Lung (tissue), 12 donors: ENCODE data around the gene DCAF17. TPM values are rescaled to one million over a fixed set of nuclear protein-coding genes. Genes with fewer than 3 reads are reported as not detected.
"Not testable (repeated sequence)": the region's sequence is repeated elsewhere in the genome, so short reads cannot be mapped to it uniquely, and the experiment has no call there.

Source experiments
- ATAC-seq: fragments of 200-7000 bp; cut with Tn5 transposase; one replicate; pipeline ENCODE4 v1.9.1; 2020; ENCODE audit warnings: moderate number of reproducible peaks; ENCODE audit not compliant: insufficient read depth, low FRiP score
- DNase-seq, 3 donors: peaks; one replicate each; pipeline ENCODE4 v3.0.0-alpha.2; 2013 to 2017
- H3K27ac ChIP-seq, 2 donors: one replicate each; pipeline ENCODE4 v1.5.1; 2013; ENCODE audit warnings: mild to moderate bottlenecking in 2 of 2, moderate library complexity in 2 of 2, control low read depth in 1 of 2, inconsistent platforms in 1 of 2, low read depth in 1 of 2, low read length in 1 of 2
- H3K27me3 ChIP-seq, 3 donors: one replicate each; pipeline ENCODE4 v1.5.1; 2013; ENCODE audit warnings: low read length in 2 of 3; ENCODE audit not compliant: control insufficient read depth in 3 of 3, insufficient read depth in 3 of 3
- H3K36me3 ChIP-seq, 4 donors: one replicate each; pipeline ENCODE4 v1.5.1; 2013; ENCODE audit warnings: low read length in 4 of 4, mild to moderate bottlenecking in 1 of 4, moderate library complexity in 1 of 4; ENCODE audit not compliant: control insufficient read depth in 4 of 4, insufficient read depth in 4 of 4
- H3K4me1 ChIP-seq, 5 donors: one replicate each; pipeline ENCODE4 v1.5.1; 2013; ENCODE audit warnings: low read length in 5 of 5, mild to moderate bottlenecking in 2 of 5, moderate library complexity in 1 of 5; ENCODE audit not compliant: control insufficient read depth in 5 of 5, insufficient read depth in 5 of 5
- H3K4me3 ChIP-seq: one replicate; pipeline ENCODE4 v1.5.1; 2013; ENCODE audit warnings: mild to moderate bottlenecking, control low read depth, moderate library complexity
- H3K9ac ChIP-seq, 2 donors: one replicate each; pipeline ENCODE4 v1.5.1; 2013; ENCODE audit warnings: low read length in 2 of 2, control low read depth in 1 of 2; ENCODE audit not compliant: insufficient read depth in 1 of 2
- H3K9me3 ChIP-seq, 4 donors: one replicate each; pipeline ENCODE4 v1.5.1; 2013; ENCODE audit warnings: low read length in 3 of 4, mild to moderate bottlenecking in 1 of 4, moderate library complexity in 1 of 4; ENCODE audit not compliant: control insufficient read depth in 4 of 4, insufficient read depth in 3 of 4
- CTCF ChIP-seq: IDR thresholded peaks from 2 replicates; pipeline ENCODE4 v1.5.1; 2012; ENCODE audit warnings: mild to moderate bottlenecking; ENCODE audit errors: control extremely low read depth, extremely low read depth
- WGBS, 2 donors: extraction: QIAGEN DNeasy Blood & Tissue Kit; methylation state at CpG; one replicate each; pipeline ENCODE4 v1.1.7; 2013; 5-methylcytosine and 5-hydroxymethylcytosine counted together
- polyA plus RNA-seq, 2 donors: library from polyadenylated mRNA; stranded (reverse); fragments of 200-250 nt; gene quantifications; one replicate each; pipeline ENCODE4 v1.2.1, GENCODE V29; 2013
- total RNA-seq, 2 donors: library from RNA; depleted of rRNA in 1 of 2; stranded (reverse); fragments of >200 nt in 1 of 2; gene quantifications; one replicate each; pipeline ENCODE4 v1.2.1, GENCODE V29; 2014 to 2021
- donor health status: control.
- donor health status: control.
- donor health status: Bipolar disorder and iron deficiency.
- donor health status: healthy.
- donor health status: DM: yes; HTN: yes; CAD: no.

DCAF17 gene
- total and polyA plus RNA-seq, 4 donors = 3.1 to 34.4 (median 8.0) TPM

- Histone ChIP-seq H3K9ac (no peak overlapping the region), H3K27ac (no peak overlapping the region), H3K4me3 (no peak overlapping the region), H3K36me3 (peaks cover 0 to 2% (median 0%) of the 10 kb centered on the region in 4 donors), H3K9me3 (no peaks in the 10 kb centered on the region), H3K27me3 (no peaks in the 10 kb centered on the region), H3K4me1 (no peaks in the 10 kb centered on the region)
- no peak for DNase-seq
- TF ChIP-seq CTCF = no peak
- 90 to 93% methylated on average over 2 of the region's 2 CpGs for WGBS, 2 donors
- ATAC-seq = no peak
Measured at GRCh38 chr2:171490577-171490976, 56.6 kb downstream of the DCAF17 start.

- no peak for TF ChIP-seq CTCF
- Histone ChIP-seq H3K27ac (no peak overlapping the region), H3K9me3 (no peaks in the 10 kb centered on the region), H3K36me3 (peaks cover 0 to 2% (median 0%) of the 10 kb centered on the region in 4 donors), H3K27me3 (no peaks in the 10 kb centered on the region), H3K4me3 (no peak overlapping the region), H3K4me1 (no peaks in the 10 kb centered on the region), H3K9ac (no peak overlapping the region)
- no peak for DNase-seq
- 92 to 95% methylated on average over 3 of the region's 3 CpGs for WGBS, 2 donors
- ATAC-seq = no peak
Measured at GRCh38 chr2:171491292-171491691, 57.3 kb downstream of the DCAF17 start.

GRCh38 chr2:171492664-171493063 lies 58.6 kb downstream of the DCAF17 start:
- Histone ChIP-seq H3K27ac (no peak overlapping the region), H3K27me3 (no peaks in the 10 kb centered on the region), H3K9ac (no peak overlapping the region), H3K4me1 (no peaks in the 10 kb centered on the region), H3K36me3 (peaks cover 0 to 2% (median 0%) of the 10 kb centered on the region in 4 donors), H3K4me3 (no peak overlapping the region), H3K9me3 (peaks cover 0 to 3% (median 0%) of the 10 kb centered on the region in 4 donors)
- 66 to 82% methylated on average over 6 of the region's 6 CpGs for WGBS, 2 donors
- no peak for TF ChIP-seq CTCF
- ATAC-seq = no peak
- peak in 2 of 3 donors; percentile 16 to 26 for DNase-seq

GRCh38 chr2:171497664-171498063 lies 63.6 kb downstream of the DCAF17 start:
- not testable (repeated sequence) for H3K27me3 ChIP-seq, DNase-seq, H3K9me3 ChIP-seq, H3K27ac ChIP-seq, ATAC-seq, H3K4me1 ChIP-seq, H3K4me3 ChIP-seq, H3K36me3 ChIP-seq, H3K9ac ChIP-seq
- 89 to 99% methylated on average over 5 of the region's 5 CpGs for WGBS, 2 donors
